Thymus (tissue), 11 donors: Measurements from ENCODE around the gene TROAP. TPM values are rescaled to one million over a fixed set of nuclear protein-coding genes. Genes with fewer than 3 reads are reported as not detected.
A peak's percentile ranks its signal among the peaks of the same experiment; 100 is the strongest.

Experiments used
- DNase-seq, 9 donors: peaks; one replicate each; pipeline ENCODE4 v3.0.0-alpha.2; 2013; ENCODE audit warnings: low spot score in 9 of 9, low read depth in 6 of 9, missing footprints in 1 of 9
- H3K27ac ChIP-seq, 2 donors: one replicate each; pipeline ENCODE4 v1.5.1; 2013; ENCODE audit warnings: control low read depth in 1 of 2, low read depth in 1 of 2, low read length in 1 of 2, mild to moderate bottlenecking in 1 of 2, moderate library complexity in 1 of 2
- H3K27me3 ChIP-seq, 2 donors: one replicate each; pipeline ENCODE4 v1.5.1; 2013; ENCODE audit warnings: low read length in 1 of 2; ENCODE audit not compliant: control insufficient read depth in 2 of 2, insufficient read depth in 1 of 2
- H3K36me3 ChIP-seq, 2 donors: one replicate each; pipeline ENCODE4 v1.5.1; 2013; ENCODE audit warnings: low read length in 1 of 2, mild to moderate bottlenecking in 1 of 2, moderate library complexity in 1 of 2; ENCODE audit not compliant: control insufficient read depth in 2 of 2, insufficient read depth in 2 of 2
- H3K4me1 ChIP-seq, 2 donors: one replicate each; pipeline ENCODE4 v1.5.1; 2013; ENCODE audit warnings: low read length in 2 of 2; ENCODE audit not compliant: control insufficient read depth in 2 of 2, insufficient read depth in 2 of 2
- H3K4me3 ChIP-seq, 2 donors: one replicate each; pipeline ENCODE4 v1.5.1; 2013; ENCODE audit warnings: low read length in 2 of 2, control low read depth in 1 of 2, mild to moderate bottlenecking in 1 of 2
- H3K9me3 ChIP-seq, 2 donors: one replicate each; pipeline ENCODE4 v1.5.1; 2013; ENCODE audit warnings: low read length in 1 of 2, mild to moderate bottlenecking in 1 of 2; ENCODE audit not compliant: control insufficient read depth in 2 of 2, insufficient read depth in 1 of 2
- WGBS: extraction: QIAGEN DNeasy Blood & Tissue Kit; methylation state at CpG from one replicate; pipeline ENCODE4 v1.1.7; 2013; 5-methylcytosine and 5-hydroxymethylcytosine counted together
- polyA plus RNA-seq: library from polyadenylated mRNA; stranded (reverse); fragments of 200-250 nt; gene quantifications from one replicate; pipeline ENCODE4 v1.2.3, GENCODE V29; 2013
- total RNA-seq: library from RNA; stranded (reverse); fragments of 120-200 nt; gene quantifications from one replicate; pipeline ENCODE4 v1.2.4, GENCODE V29; 2013
- donor health status: healthy.

TROAP gene
- total and polyA plus RNA-seq, 2 donors = 12.4 to 22.1 TPM

DNA sequence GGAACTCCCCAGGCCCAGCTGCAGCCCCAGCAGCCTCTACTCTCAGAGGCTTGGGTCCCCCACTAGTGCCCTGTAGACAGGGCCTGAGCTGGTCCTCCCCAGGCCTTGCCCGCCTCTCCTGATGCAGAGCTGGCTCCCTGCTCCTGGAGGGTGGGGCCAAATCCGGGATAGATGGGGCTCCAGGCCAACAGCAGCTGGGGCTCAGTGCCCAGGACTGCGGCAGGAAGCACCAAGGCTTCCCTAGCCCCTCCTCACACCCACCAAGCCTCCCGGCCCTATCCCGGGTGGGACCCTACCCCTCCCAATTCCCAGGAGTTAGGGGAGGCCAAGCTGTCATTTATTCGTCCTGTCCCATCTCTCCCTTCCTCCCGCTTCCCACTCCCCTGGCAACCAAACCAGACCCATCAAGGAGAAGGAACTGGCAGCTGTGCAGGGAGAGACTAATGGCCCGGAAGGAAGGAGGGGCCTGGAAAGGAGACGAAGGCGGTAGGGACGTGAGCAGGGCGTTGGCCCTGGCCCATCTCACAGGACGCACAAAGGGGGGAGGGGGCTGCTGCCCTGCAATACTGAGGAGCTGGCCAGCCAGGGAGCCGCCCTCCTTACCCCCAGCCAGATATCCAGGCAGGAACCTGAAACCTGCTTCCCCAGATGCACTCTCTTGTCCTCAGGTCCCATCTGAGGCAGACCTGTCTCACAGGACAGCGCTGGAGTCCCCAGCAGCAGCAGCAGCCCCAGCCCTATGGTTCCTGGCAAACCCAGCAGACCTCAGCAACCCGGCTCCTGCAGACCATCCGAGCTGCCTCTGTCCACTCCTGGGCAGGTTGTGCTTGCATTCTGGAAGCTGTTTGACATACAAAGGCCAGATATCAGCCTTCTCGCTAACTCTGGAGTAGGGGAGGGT lies 29.7 kb upstream of the TROAP start:
- peaks cover 61 to 93% of the 10 kb centered on the region in 2 donors for H3K27me3 ChIP-seq
- H3K4me3 ChIP-seq = no peak overlapping the region
- DNase-seq = no peak
- 69% methylated on average over 18 of the region's 18 CpGs for WGBS
- H3K36me3 ChIP-seq = no peaks in the 10 kb centered on the region
- no peak overlapping the region for H3K27ac ChIP-seq
- peaks cover 8 to 14% of the 10 kb centered on the region in 2 donors for H3K4me1 ChIP-seq
- peaks cover 0 to 19% of the 10 kb centered on the region in 2 donors for H3K9me3 ChIP-seq

DNA sequence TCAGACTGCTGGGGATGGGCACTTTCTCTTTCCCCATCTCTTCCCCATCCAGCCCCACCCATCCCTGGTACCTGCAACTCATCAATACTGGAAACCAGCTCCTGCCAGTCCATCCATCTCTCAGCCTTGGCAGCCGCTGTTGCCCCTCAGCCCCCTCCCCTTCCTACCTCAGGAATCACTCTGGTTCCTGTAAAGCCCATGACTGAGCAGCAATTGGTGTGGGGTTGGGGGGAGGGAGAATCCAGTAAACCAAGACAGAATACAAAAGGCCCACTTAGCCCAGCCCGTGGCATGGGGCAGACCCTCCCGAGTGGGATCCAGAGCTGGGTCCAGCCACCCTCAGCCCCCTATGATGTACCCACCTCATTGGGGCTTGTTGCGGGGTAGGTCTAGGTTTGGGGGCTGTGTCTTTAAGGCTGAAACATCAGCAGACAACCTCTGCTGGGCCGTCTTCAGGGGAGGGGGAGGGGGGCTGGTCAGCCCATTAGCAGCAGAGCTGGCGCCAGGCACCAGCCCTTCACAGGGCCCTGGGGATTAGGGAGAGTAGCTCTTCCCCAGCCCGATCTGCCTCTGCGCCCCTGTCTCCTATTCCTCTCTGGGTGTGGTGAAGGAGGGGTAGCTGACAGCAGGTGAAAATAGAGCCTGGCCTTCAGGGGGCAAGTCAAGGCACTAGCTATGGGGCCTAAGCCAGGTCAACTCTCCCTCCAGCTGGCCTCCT lies 28.8 kb upstream of the TROAP start:
- Histone ChIP-seq H3K4me3 (no peak overlapping the region), H3K4me1 (peaks cover 8 to 14% of the 10 kb centered on the region in 2 donors), H3K9me3 (peaks cover 0 to 19% of the 10 kb centered on the region in 2 donors), H3K36me3 (no peaks in the 10 kb centered on the region), H3K27me3 (peaks cover 59 to 93% of the 10 kb centered on the region in 2 donors), H3K27ac (no peak overlapping the region)
- DNase-seq = no peak
- 81% methylated on average over 8 of the region's 8 CpGs for WGBS

DNA sequence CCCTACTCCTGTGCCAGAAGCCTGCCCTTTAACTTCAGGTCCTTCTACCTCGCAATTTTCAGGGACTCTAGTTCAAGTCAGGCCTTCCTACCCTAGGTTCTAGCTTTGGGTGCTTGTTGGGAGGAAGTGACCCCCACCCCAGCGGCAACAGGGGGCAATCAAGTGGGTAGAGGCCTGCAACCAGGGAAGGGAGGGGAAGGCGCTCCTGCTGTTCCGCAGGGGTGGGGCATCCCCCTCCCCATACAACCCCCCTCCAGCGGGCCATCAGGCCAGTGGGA lies 28.3 kb upstream of the TROAP start:
- no peak for DNase-seq
- 34% methylated on average over 5 of the region's 5 CpGs for WGBS
- peaks cover 59 to 89% of the 10 kb centered on the region in 2 donors for H3K27me3 ChIP-seq

DNA sequence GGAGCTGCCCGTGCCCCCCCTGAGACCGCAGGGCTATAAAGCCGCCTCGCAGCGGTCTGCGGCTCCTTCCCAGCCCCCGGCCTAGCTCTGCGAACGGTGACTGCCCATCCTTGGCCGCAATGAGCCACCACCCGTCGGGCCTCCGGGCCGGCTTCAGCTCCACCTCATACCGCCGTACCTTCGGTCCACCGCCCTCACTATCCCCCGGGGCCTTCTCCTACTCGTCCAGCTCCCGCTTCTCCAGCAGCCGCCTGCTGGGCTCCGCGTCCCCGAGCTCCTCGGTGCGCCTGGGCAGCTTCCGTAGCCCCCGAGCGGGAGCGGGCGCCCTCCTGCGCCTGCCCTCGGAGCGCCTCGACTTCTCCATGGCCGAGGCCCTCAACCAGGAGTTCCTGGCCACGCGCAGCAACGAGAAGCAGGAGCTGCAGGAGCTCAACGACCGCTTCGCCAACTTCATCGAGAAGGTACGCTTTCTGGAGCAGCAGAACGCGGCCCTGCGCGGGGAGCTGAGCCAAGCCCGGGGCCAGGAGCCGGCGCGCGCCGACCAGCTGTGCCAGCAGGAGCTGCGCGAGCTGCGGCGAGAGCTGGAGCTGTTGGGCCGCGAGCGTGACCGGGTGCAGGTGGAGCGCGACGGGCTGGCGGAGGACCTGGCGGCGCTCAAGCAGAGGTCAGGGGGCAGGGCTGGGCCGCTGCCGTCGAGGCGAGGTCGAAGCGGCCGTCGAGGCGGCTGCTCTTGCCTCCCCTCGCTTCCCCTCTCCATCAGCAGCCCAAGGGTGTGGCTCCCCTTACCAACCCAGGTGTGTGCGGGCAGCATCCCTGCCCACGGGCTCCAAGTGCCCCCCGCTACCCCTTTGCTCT lies 27.7 kb upstream of the TROAP start, which contains the start of gene PRPH:
TSS of gene PRPH (plus strand) at position 66 of the 855 bp plus-strand sequence. CDS start at position 120, 54 bp downstream.
- no peaks in the 10 kb centered on the region for H3K36me3 ChIP-seq
- H3K27me3 ChIP-seq = peaks cover 58 to 85% of the 10 kb centered on the region in 2 donors
- peaks cover 0 to 19% of the 10 kb centered on the region in 2 donors for H3K9me3 ChIP-seq
- H3K4me3 ChIP-seq = no peak within 1 kb of the TSS
- peaks cover 8 to 14% of the 10 kb centered on the region in 2 donors for H3K4me1 ChIP-seq
- H3K27ac ChIP-seq = no peak within 1 kb of the TSS
- peak in 1 of 9 donors; percentile 12 for DNase-seq
- WGBS = 8% methylated on average over 82 of the region's 82 CpGs

More for the DNA sequence above, 28.3 kb upstream of the TROAP start:
- H3K9me3 ChIP-seq = peaks cover 0 to 19% of the 10 kb centered on the region in 2 donors
- H3K27ac ChIP-seq = no peak overlapping the region
- H3K36me3 ChIP-seq = no peaks in the 10 kb centered on the region
- no peak overlapping the region for H3K4me3 ChIP-seq
- H3K4me1 ChIP-seq = peaks cover 8 to 14% of the 10 kb centered on the region in 2 donors

DNA sequence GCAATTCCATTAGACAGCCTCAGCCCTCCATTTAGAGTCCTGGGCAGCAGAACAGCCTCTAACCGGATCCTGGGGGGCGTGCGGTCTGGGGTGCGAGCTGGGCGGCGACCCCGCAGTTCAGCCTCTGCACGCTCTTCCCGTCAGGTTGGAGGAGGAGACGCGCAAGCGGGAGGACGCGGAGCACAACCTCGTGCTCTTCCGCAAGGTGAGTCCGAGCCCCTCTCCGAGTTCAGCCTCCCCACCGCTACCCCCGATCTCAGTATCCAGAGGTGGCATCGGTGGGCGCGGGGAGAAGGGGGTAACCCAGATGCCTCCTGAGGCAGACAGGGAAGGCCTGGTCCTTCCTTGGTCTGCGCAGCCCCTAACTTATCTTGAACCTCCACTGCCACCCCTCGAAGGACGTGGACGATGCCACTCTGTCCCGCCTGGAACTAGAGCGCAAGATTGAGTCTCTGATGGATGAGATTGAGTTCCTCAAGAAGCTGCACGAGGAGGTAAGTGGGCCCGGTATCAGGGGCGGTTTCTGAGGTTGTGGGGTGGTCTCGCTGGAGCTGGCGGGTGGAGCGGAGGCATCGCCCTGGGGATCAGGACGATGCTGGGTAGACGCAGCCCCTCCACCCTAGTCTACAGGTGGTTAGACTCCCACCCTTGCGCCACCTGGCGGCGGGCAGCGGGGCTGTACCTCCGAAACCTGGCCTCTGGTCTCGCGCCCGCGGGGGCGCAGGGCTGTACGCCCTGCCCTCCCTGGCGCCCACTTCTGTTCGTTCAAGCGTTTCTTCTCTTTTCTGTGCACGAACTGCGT lies 26.8 kb upstream of the TROAP start:
- H3K36me3 ChIP-seq = no peaks in the 10 kb centered on the region
- H3K27me3 ChIP-seq = peaks cover 55 to 87% of the 10 kb centered on the region in 2 donors
- peak overlapping the region in 1 of 2 donors; percentile 19 for H3K4me3 ChIP-seq
- peaks cover 8 to 14% of the 10 kb centered on the region in 2 donors for H3K4me1 ChIP-seq
- WGBS = 21% methylated on average over 54 of the region's 54 CpGs
- H3K27ac ChIP-seq = no peak overlapping the region
- peaks cover 0 to 19% of the 10 kb centered on the region in 2 donors for H3K9me3 ChIP-seq
- peak in 8 of 9 donors; percentile 21 to 69 (median 45) for DNase-seq

DNA sequence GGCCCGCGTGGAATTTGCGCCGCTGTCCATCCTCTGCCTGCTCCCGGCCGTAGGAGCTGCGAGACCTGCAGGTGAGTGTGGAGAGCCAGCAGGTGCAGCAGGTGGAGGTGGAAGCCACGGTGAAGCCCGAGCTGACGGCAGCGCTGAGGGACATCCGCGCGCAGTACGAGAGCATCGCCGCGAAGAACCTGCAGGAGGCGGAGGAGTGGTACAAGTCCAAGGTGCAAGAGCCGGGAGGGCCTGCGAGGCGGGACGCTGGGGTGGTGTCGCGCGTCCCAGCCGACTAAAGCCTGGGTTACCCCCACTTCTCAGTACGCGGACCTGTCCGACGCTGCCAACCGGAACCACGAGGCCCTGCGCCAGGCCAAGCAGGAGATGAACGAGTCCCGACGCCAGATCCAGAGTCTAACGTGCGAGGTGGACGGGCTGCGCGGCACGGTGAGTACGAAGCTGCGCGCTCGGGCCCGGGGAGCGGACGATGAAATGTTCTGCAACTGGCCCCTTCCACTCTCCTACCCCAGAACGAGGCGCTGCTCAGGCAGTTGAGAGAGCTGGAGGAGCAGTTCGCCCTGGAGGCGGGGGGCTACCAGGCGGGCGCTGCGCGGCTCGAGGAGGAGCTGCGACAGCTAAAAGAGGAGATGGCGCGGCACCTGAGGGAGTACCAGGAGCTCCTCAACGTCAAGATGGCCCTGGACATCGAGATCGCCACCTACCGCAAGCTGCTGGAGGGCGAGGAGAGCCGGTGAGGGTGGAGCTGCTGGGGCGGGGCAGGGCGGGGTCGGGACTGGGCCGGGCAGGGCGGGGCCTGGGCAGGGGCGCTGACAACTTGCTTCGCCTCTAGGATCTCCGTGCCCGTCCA lies 26.0 kb upstream of the TROAP start:
- H3K4me1 ChIP-seq = peaks cover 8 to 19% of the 10 kb centered on the region in 2 donors

DNA sequence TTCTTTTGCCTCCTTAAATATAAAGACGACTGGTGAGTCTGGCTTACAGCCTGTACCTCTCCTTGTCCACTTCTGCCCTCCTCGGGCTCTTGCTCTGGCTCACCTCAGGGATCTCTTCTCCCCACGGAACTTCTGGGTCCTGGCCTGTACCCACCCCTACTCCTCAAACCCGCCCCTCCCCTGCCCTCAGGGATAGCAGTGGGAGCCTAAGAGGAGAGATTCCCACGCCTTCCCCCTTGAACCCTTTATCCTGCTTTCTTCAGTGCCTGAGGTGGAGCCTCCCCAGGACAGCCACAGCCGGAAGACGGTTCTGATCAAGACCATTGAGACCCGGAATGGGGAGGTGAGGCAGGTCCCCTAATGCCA lies 25.4 kb upstream of the TROAP start:
- no peak for DNase-seq
- Histone ChIP-seq H3K4me3 (peak overlapping the region in 1 of 2 donors; percentile 35), H3K9me3 (peaks cover 0 to 19% of the 10 kb centered on the region in 2 donors), H3K27me3 (peaks cover 53 to 81% of the 10 kb centered on the region in 2 donors), H3K27ac (no peak overlapping the region), H3K36me3 (no peaks in the 10 kb centered on the region), H3K4me1 (peaks cover 8 to 19% of the 10 kb centered on the region in 2 donors)
- WGBS = 27% methylated on average over 8 of the region's 8 CpGs

More for the DNA sequence above, 26.0 kb upstream of the TROAP start:
- DNase-seq = peak in 1 of 9 donors; percentile 16
- 4% methylated on average over 77 of the region's 77 CpGs for WGBS
- peaks cover 55 to 83% of the 10 kb centered on the region in 2 donors for H3K27me3 ChIP-seq
- H3K9me3 ChIP-seq = peaks cover 0 to 19% of the 10 kb centered on the region in 2 donors
- no peaks in the 10 kb centered on the region for H3K36me3 ChIP-seq
- peak overlapping the region in 1 of 2 donors; percentile 35 for H3K4me3 ChIP-seq
- no peak overlapping the region for H3K27ac ChIP-seq
